Heart left ventricle (tissue), 16 donors: ENCODE measurements around the gene SLC35D1. TPM values are rescaled to one million over a fixed set of nuclear protein-coding genes. Genes with fewer than 3 reads are reported as not detected.
"Not testable (repeated sequence)": the region's sequence is repeated elsewhere in the genome, so short reads cannot be mapped to it uniquely, and the experiment has no call there.

Experiments
- ATAC-seq, 4 donors: fragments of 200-7000 bp; cut with Tn5 transposase; one replicate each; pipeline ENCODE4 v1.9.1; 2020 to 2022; ENCODE audit warnings: moderate library complexity in 4 of 4, mild to moderate bottlenecking in 3 of 4, moderate number of reproducible peaks in 1 of 4
- DNase-seq, 5 donors: peaks; one replicate each; pipeline ENCODE4 v3.0.0-alpha.2; 2020
- H3K27ac ChIP-seq, 12 donors: fragments of 200-600 bp; sonication (generic) in 4 of 12; one replicate each; pipeline versions ENCODE4 v1.5.0 to v1.8.0; 2016 to 2022; ENCODE audit warnings: mild to moderate bottlenecking in 2 of 12
- H3K27me3 ChIP-seq, 9 donors: fragments of 200-600 bp; sonication (generic) in 2 of 9; one replicate each; pipeline versions ENCODE4 v1.5.1 to v1.8.0; 2016 to 2022; ENCODE audit warnings: mild to moderate bottlenecking in 3 of 9
- H3K36me3 ChIP-seq, 9 donors: fragments of 200-600 bp; sonication (generic) in 2 of 9; one replicate each; pipeline versions ENCODE4 v1.5.0 to v1.8.0; 2018 to 2022; ENCODE audit warnings: mild to moderate bottlenecking in 2 of 9
- H3K4me1 ChIP-seq, 12 donors: fragments of 200-600 bp; sonication (generic) in 4 of 12; one replicate each; pipeline versions ENCODE4 v1.5.0 to v1.8.0; 2016 to 2022; ENCODE audit warnings: mild to moderate bottlenecking in 3 of 12
- H3K4me3 ChIP-seq, 12 donors: fragments of 200-600 bp; sonication (generic) in 4 of 12; one replicate each; pipeline versions ENCODE4 v1.5.0 to v1.8.0; 2017 to 2022; ENCODE audit warnings: mild to moderate bottlenecking in 9 of 12, moderate library complexity in 4 of 12
- H3K9me3 ChIP-seq, 12 donors: fragments of 200-600 bp; sonication (generic) in 4 of 12; one replicate each; pipeline versions ENCODE4 v1.5.0 to v1.8.0; 2016 to 2022; ENCODE audit warnings: mild to moderate bottlenecking in 1 of 12
- CTCF ChIP-seq, 12 donors: fragments of 200-600 bp; sonication (generic) in 4 of 12; IDR thresholded peaks; one replicate each; pipeline versions ENCODE4 v1.5.0 to v1.8.0; 2018 to 2022; ENCODE audit warnings: antibody characterized with exemption in 12 of 12, mild to moderate bottlenecking in 5 of 12
- POLR2A ChIP-seq, 2 donors: fragments of 450-650 bp; IDR thresholded peaks; one replicate each; pipeline ENCODE4 v1.6.1; 2017; ENCODE audit warnings: antibody characterized with exemption in 2 of 2, mild to moderate bottlenecking in 2 of 2, moderate library complexity in 2 of 2
- WGBS, 4 donors: extraction: QIAGEN DNeasy Blood & Tissue Kit in 2 of 4; methylation state at CpG; one replicate each; pipeline versions ENCODE4 v1.1.5 to v1.1.7; 2013 to 2018; 5-methylcytosine and 5-hydroxymethylcytosine counted together
- intact Hi-C, 10 donors: fragments of 100-400 bp; cut with DNase I; formaldehyde crosslinking; loops; one replicate each; pipeline versions ENCODE4 v1.11.1 to v1.14.2; 2022
- polyA plus RNA-seq, 2 donors: library from polyadenylated mRNA; stranded (reverse); fragments of 200-250 nt; gene quantifications; one replicate each; pipeline ENCODE4 v1.2.3, GENCODE V29; 2013
- total RNA-seq, 9 donors: library from RNA; depleted of rRNA in 2 of 9; stranded (reverse); fragments of >200 nt in 2 of 9; fragmentation: NEBNext Ultra II Directional in 3 of 9; extraction: Animal tissue kit (Norgen Biotek cat#: 25700) in 3 of 9; gene quantifications; one replicate each; pipeline versions ENCODE4 v1.1.0 to v1.2.4, GENCODE V29; 2016 to 2023
- donor health status: ischemic (EF 13 %, LVEDD 7.1; RV severe dilation, severe dysfunction).
- donor health status: healthy with polysubstance abuse.
- donor health status: DM: no; HTN: yes; CAD: no.
- donor health status: DM: no; HTN: no; CAD: no.
- donor health status: ischemic (EF 25% LVEDD 6.9; RV normal size, moderate dysfunction).
- donor health status: ischemic (EF 25% LVEDD 5.7; RV mildly dilated, moderate dysfunction).
- donor health status: healthy.
- donor health status: DM: yes; HTN: yes; CAD: no.
- donor health status: ischemic (EF 35%, LVEDD 5.7; RV mildly dilated, moderate dysfunction).
- donor health status: nonischemic (EF 11% LVEDD 7.7; RV severe dilation, severe dysfunction).
- donor health status: DM: yes; HTN: yes; CAD: no.
- donor health status: PGD.
- donor health status: ischemic (EF 29% LVEDD 5.4; RV normal size, mild dysfunction).
- donor health status: nonischemic (EF 23%, LVEDD 6.1; RV moderate dilation, normal function).

SLC35D1 gene
- total and polyA plus RNA-seq, 11 donors: 1.8 to 6.8 (median 3.7) TPM

DNA sequence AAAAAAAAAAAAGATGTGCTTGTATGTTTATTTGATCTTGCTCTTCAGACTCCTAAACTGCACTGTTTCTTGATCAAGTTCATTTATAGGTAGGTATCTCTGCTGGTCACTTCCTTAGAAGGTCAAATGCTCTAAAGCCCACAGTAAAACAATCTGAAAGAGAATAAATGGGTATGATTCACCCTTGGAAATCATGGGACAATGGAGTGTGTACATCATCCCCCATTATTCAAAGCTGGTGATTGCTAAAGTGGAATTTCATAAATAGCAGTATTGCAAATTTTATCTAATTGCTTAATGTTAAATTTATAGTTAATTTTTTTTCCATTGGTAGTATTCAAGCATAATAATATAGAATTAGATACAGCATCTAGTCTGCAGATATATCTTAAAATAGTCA is 75.7 kb downstream of the SLC35D1 start:
- ATAC-seq (no peak), DNase-seq (no peak)
- no peak overlapping the region for H3K4me3 ChIP-seq
- H3K9me3 ChIP-seq: no peaks in the 10 kb centered on the region
- intact Hi-C loops: no loop called here
- peaks cover 0 to 28% (median 4%) of the 10 kb centered on the region in 12 donors for H3K4me1 ChIP-seq
- peaks cover 2 to 95% (median 91%) of the 10 kb centered on the region in 9 donors for H3K36me3 ChIP-seq
- H3K27ac ChIP-seq: no peak overlapping the region
- H3K27me3 ChIP-seq: no peaks in the 10 kb centered on the region
- no peak for TF ChIP-seq POLR2A (IDR thresholded peaks at IDR 0.05)

GRCh38 chr1:66968574-66968973 is 85.4 kb downstream of the SLC35D1 start:
- Histone ChIP-seq H3K27ac (no peak overlapping the region), H3K4me3 (no peak overlapping the region), H3K36me3 (peaks cover 0 to 99% (median 96%) of the 10 kb centered on the region in 9 donors), H3K27me3 (no peaks in the 10 kb centered on the region), H3K9me3 (peaks cover 0 to 14% (median 0%) of the 10 kb centered on the region in 12 donors), H3K4me1 (no peaks in the 10 kb centered on the region)
- intact Hi-C loops: no loop called here
- ATAC-seq: no peak
- no peak for DNase-seq
- TF ChIP-seq POLR2A (IDR thresholded peaks at IDR 0.05): no peak
- TF ChIP-seq CTCF (IDR thresholded peaks at IDR 0.05): no peak
- WGBS, 4 donors: 79 to 97% (median 88%) methylated on average over 3 of the region's 3 CpGs

GRCh38 chr1:66966188-66966873 is 87.6 kb downstream of the SLC35D1 start:
- H3K27ac ChIP-seq, ATAC-seq, H3K4me3 ChIP-seq, DNase-seq, intact Hi-C loops, H3K27me3 ChIP-seq, H3K4me1 ChIP-seq: not testable (repeated sequence)
- Histone ChIP-seq H3K9me3 (peaks cover 0 to 14% (median 0%) of the 10 kb centered on the region in 12 donors), H3K36me3 (peaks cover 0 to 99% (median 96%) of the 10 kb centered on the region in 9 donors)
- WGBS, 4 donors: 93 to 98% (median 95%) methylated on average over 6 to 7 of the region's 7 CpGs

- peaks cover 0 to 3% (median 0%) of the 10 kb centered on the region in 12 donors for H3K4me1 ChIP-seq
- no peak overlapping the region for H3K27ac ChIP-seq
- H3K4me3 ChIP-seq: no peak overlapping the region
- no peak for DNase-seq
- no peaks in the 10 kb centered on the region for H3K27me3 ChIP-seq
- peaks cover 0 to 99% (median 91%) of the 10 kb centered on the region in 9 donors for H3K36me3 ChIP-seq
- H3K9me3 ChIP-seq: no peaks in the 10 kb centered on the region
- ATAC-seq: no peak
- TF ChIP-seq CTCF (IDR thresholded peaks at IDR 0.05) (no peak), POLR2A (IDR thresholded peaks at IDR 0.05) (no peak)
- 92 to 97% (median 94%) methylated on average over 3 of the region's 3 CpGs for WGBS, 4 donors
- intact Hi-C loops: no loop called here
Observed at GRCh38 chr1:66957938-66958337, 96.0 kb downstream of the SLC35D1 start.

DNA sequence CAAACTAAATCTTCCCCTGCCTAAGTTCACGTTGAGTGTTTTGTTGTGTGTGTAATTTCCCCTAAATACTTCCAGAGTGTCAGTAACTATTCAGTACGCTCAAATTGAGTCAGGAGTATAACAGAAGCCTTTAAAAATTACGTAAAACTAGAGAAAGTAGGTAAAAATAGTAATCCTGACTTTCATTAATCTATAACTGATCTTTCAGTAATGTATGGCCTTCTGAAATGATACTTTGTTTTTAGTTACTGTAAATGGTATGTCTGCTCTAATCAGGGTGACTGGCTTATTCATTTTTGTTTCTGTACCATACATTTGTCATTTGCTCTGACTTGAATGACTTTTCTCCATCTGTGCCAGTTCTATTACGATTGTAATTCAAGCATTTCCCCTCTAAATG is 99.7 kb downstream of the SLC35D1 start:
- intact Hi-C loops: no loop called here
- DNase-seq: no peak
- TF ChIP-seq CTCF (IDR thresholded peaks at IDR 0.05) (no peak), POLR2A (IDR thresholded peaks at IDR 0.05) (no peak)
- 82 to 90% (median 88%) methylated on average over 4 of the region's 4 CpGs for WGBS, 4 donors
- Histone ChIP-seq H3K36me3 (peaks cover 0 to 100% (median 90%) of the 10 kb centered on the region in 9 donors), H3K9me3 (no peaks in the 10 kb centered on the region), H3K27ac (no peak overlapping the region), H3K27me3 (no peaks in the 10 kb centered on the region), H3K4me3 (no peak overlapping the region), H3K4me1 (peaks cover 0 to 2% (median 0%) of the 10 kb centered on the region in 12 donors)
- ATAC-seq: no peak
